ENCODE results near the gene FGF8. TPM values are rescaled to one million over a fixed set of nuclear protein-coding genes. Genes with fewer than 3 reads are reported as not detected.
A peak's percentile ranks its signal among the peaks of the same experiment; 100 is the strongest.

Gene FGF8
- total and polyA plus RNA-seq, 4 experiments from 2014 or later: not detected

- no peaks in the 10 kb centered on the region for H3K4me1 Mint-ChIP-seq
- Histone ChIP-seq H3K4me1 (ENCODE audit: insufficient read depth, low read length) (no peaks in the 10 kb centered on the region), H3K27ac (ENCODE audit: low read depth, low read length) (no peak overlapping the region), H3K4me3 (ENCODE audit: low read length in 2 of 2) (no peak overlapping the region), H3K36me3 (ENCODE audit: insufficient read depth, low read length) (no peaks in the 10 kb centered on the region), H3K9me3 (ENCODE audit: control insufficient read depth in 1 of 2, low read length in 2 of 2) (no peaks in the 10 kb centered on the region), H3K27me3 (ENCODE audit: insufficient read depth, low read length) (no peaks in the 10 kb centered on the region)
- H3K4me3 Mint-ChIP-seq: no peak overlapping the region
- H3K27ac Mint-ChIP-seq: no peak overlapping the region
- intact Hi-C loops (cut with micrococcal nuclease): no loop called here
- peaks cover 0 to 1% (median 0%) of the 10 kb centered on the region in 8 donors for H3K9me3 Mint-ChIP-seq
- no peak for DNase-seq
- peaks cover 0 to 21% of the 10 kb centered on the region in 2 donors for H3K27me3 Mint-ChIP-seq
- H3K36me3 Mint-ChIP-seq: no peaks in the 10 kb centered on the region
- ChIA-PET CTCF (ENCODE audit: partially characterized antibody) (interaction anchor here (0.6 kb wide), 1 partner anchor 1094 kb away, joined by 3 read pairs; no protein-coding TSS in a partner anchor), POLR2A (ENCODE audit: partially characterized antibody) (no interaction called here)
Observed at GRCh38 chr10:101726115-101726387, 49.9 kb downstream of the FGF8 start.

- no peak for DNase-seq
- H3K9me3 ChIP-seq (ENCODE audit: control insufficient read depth in 1 of 2, low read length in 2 of 2): no peaks in the 10 kb centered on the region
- no peak overlapping the region for H3K27ac ChIP-seq (ENCODE audit: low read depth, low read length)
- peaks cover 0 to 21% of the 10 kb centered on the region in 2 donors for H3K27me3 Mint-ChIP-seq
- H3K27ac Mint-ChIP-seq: no peak overlapping the region
- intact Hi-C loops (cut with micrococcal nuclease): no loop called here
- ChIA-PET POLR2A (ENCODE audit: partially characterized antibody) (no interaction called here), CTCF (ENCODE audit: partially characterized antibody) (interaction anchor here (0.6 kb wide), 1 partner anchor 1093 kb away, joined by 3 read pairs; no protein-coding TSS in a partner anchor)
- H3K4me3 ChIP-seq (ENCODE audit: low read length in 2 of 2): no peak overlapping the region
- peaks cover 0 to 1% (median 0%) of the 10 kb centered on the region in 8 donors for H3K9me3 Mint-ChIP-seq
- H3K36me3 Mint-ChIP-seq: no peaks in the 10 kb centered on the region
- H3K4me3 Mint-ChIP-seq: no peak overlapping the region
- no peaks in the 10 kb centered on the region for H3K36me3 ChIP-seq (ENCODE audit: insufficient read depth, low read length)
- H3K4me1 Mint-ChIP-seq: no peaks in the 10 kb centered on the region
- no peaks in the 10 kb centered on the region for H3K27me3 ChIP-seq (ENCODE audit: insufficient read depth, low read length)
- no peaks in the 10 kb centered on the region for H3K4me1 ChIP-seq (ENCODE audit: insufficient read depth, low read length)
Observed at GRCh38 chr10:101725296-101726114, 50.4 kb downstream of the FGF8 start.

- H3K4me1 ChIP-seq (ENCODE audit: insufficient read depth, low read length): no peaks in the 10 kb centered on the region
- no peak overlapping the region for H3K4me3 Mint-ChIP-seq
- H3K27me3 Mint-ChIP-seq: peaks cover 0 to 20% of the 10 kb centered on the region in 2 donors
- no peak overlapping the region for H3K4me3 ChIP-seq (ENCODE audit: low read length in 2 of 2)
- no peak overlapping the region for H3K27ac ChIP-seq (ENCODE audit: low read depth, low read length)
- no peaks in the 10 kb centered on the region for H3K36me3 ChIP-seq (ENCODE audit: insufficient read depth, low read length)
- H3K9me3 Mint-ChIP-seq: peaks cover 0 to 1% (median 0%) of the 10 kb centered on the region in 8 donors
- intact Hi-C loops (cut with micrococcal nuclease): no loop called here
- no peak overlapping the region for H3K27ac Mint-ChIP-seq
- ChIA-PET POLR2A (ENCODE audit: partially characterized antibody) (no interaction called here), CTCF (ENCODE audit: partially characterized antibody) (no interaction called here)
- H3K27me3 ChIP-seq (ENCODE audit: insufficient read depth, low read length): no peaks in the 10 kb centered on the region
- no peaks in the 10 kb centered on the region for H3K9me3 ChIP-seq (ENCODE audit: control insufficient read depth in 1 of 2, low read length in 2 of 2)
- no peaks in the 10 kb centered on the region for H3K36me3 Mint-ChIP-seq
- no peaks in the 10 kb centered on the region for H3K4me1 Mint-ChIP-seq
- DNase-seq: no peak
Observed at GRCh38 chr10:101724446-101724845, 51.5 kb downstream of the FGF8 start.

- peaks cover 0 to under 1% (median 0%) of the 10 kb centered on the region in 8 donors for H3K9me3 Mint-ChIP-seq
- no peak for DNase-seq
- peaks cover 0 to 15% of the 10 kb centered on the region in 2 donors for H3K27me3 Mint-ChIP-seq
- H3K9me3 ChIP-seq (ENCODE audit: control insufficient read depth in 1 of 2, low read length in 2 of 2): no peaks in the 10 kb centered on the region
- no peaks in the 10 kb centered on the region for H3K4me1 ChIP-seq (ENCODE audit: insufficient read depth, low read length)
- intact Hi-C loops (cut with micrococcal nuclease): no loop called here
- POLR2A ChIA-PET (ENCODE audit: partially characterized antibody): no interaction called here
- no peaks in the 10 kb centered on the region for H3K4me1 Mint-ChIP-seq
- no peak overlapping the region for H3K4me3 ChIP-seq (ENCODE audit: low read length in 2 of 2)
- H3K27me3 ChIP-seq (ENCODE audit: insufficient read depth, low read length): no peaks in the 10 kb centered on the region
- no peaks in the 10 kb centered on the region for H3K36me3 Mint-ChIP-seq
- H3K27ac ChIP-seq (ENCODE audit: low read depth, low read length): no peak overlapping the region
- no peaks in the 10 kb centered on the region for H3K36me3 ChIP-seq (ENCODE audit: insufficient read depth, low read length)
- CTCF ChIA-PET (ENCODE audit: partially characterized antibody): no interaction called here
- H3K4me3 Mint-ChIP-seq: no peak overlapping the region
- H3K27ac Mint-ChIP-seq: no peak overlapping the region
Observed at GRCh38 chr10:101723176-101723575, 52.7 kb downstream of the FGF8 start.

GRCh38 chr10:101721806-101722205 lies 54.1 kb downstream of the FGF8 start:
- CTCF ChIA-PET (ENCODE audit: partially characterized antibody): no interaction called here
- intact Hi-C loops (cut with micrococcal nuclease): no loop called here
- no peak overlapping the region for H3K4me3 Mint-ChIP-seq
- peaks cover 0 to 12% of the 10 kb centered on the region in 2 donors for H3K27me3 Mint-ChIP-seq
- no peaks in the 10 kb centered on the region for H3K36me3 Mint-ChIP-seq
- Histone ChIP-seq H3K9me3 (ENCODE audit: control insufficient read depth in 1 of 2, low read length in 2 of 2) (no peaks in the 10 kb centered on the region), H3K27me3 (ENCODE audit: insufficient read depth, low read length) (no peaks in the 10 kb centered on the region), H3K27ac (ENCODE audit: low read depth, low read length) (no peak overlapping the region), H3K4me1 (ENCODE audit: insufficient read depth, low read length) (no peaks in the 10 kb centered on the region), H3K36me3 (ENCODE audit: insufficient read depth, low read length) (no peaks in the 10 kb centered on the region), H3K4me3 (ENCODE audit: low read length in 2 of 2) (no peak overlapping the region)
- peaks cover 0 to 2% (median 0%) of the 10 kb centered on the region in 4 donors for H3K4me1 Mint-ChIP-seq
- POLR2A ChIA-PET (ENCODE audit: partially characterized antibody): no interaction called here
- no peaks in the 10 kb centered on the region for H3K9me3 Mint-ChIP-seq
- peak overlapping the region in 2 of 7 donors; percentile 17 to 45 for H3K27ac Mint-ChIP-seq
- no peak for DNase-seq

GRCh38 chr10:101720606-101721230 lies 55.2 kb downstream of the FGF8 start:
- Histone ChIP-seq H3K27ac (ENCODE audit: low read depth, low read length) (no peak overlapping the region), H3K4me3 (ENCODE audit: low read length in 2 of 2) (no peak overlapping the region), H3K36me3 (ENCODE audit: insufficient read depth, low read length) (no peaks in the 10 kb centered on the region), H3K4me1 (ENCODE audit: insufficient read depth, low read length) (no peaks in the 10 kb centered on the region), H3K9me3 (ENCODE audit: control insufficient read depth in 1 of 2, low read length in 2 of 2) (no peaks in the 10 kb centered on the region), H3K27me3 (ENCODE audit: insufficient read depth, low read length) (no peaks in the 10 kb centered on the region)
- CTCF ChIA-PET (ENCODE audit: partially characterized antibody): interaction anchor here (1.5 kb wide), 1 partner anchor 188 kb away, joined by 3 read pairs; no protein-coding TSS in a partner anchor
- peaks cover 0 to 13% of the 10 kb centered on the region in 2 donors for H3K27me3 Mint-ChIP-seq
- DNase-seq: no peak
- no peak overlapping the region for H3K27ac Mint-ChIP-seq
- H3K36me3 Mint-ChIP-seq: no peaks in the 10 kb centered on the region
- intact Hi-C loops (cut with micrococcal nuclease): no loop called here
- peaks cover 0 to 3% (median 0%) of the 10 kb centered on the region in 4 donors for H3K4me1 Mint-ChIP-seq
- no peaks in the 10 kb centered on the region for H3K9me3 Mint-ChIP-seq
- no peak overlapping the region for H3K4me3 Mint-ChIP-seq
- POLR2A ChIA-PET (ENCODE audit: partially characterized antibody): no interaction called here
